GM12801 (cell line): ENCODE data around the gene XYLT2.

Source experiments
- TF ChIP-seq, protein P1 (sequence below): IDR thresholded peaks from one replicate; pipeline ENCODE4 v1.5.1; 2011; ENCODE audit warnings: control low read depth; ENCODE audit not compliant: insufficient read length; ENCODE audit errors: extremely low read depth

The XYLT2 gene

GRCh38 chr17:50345432-50346312 lies at the start of gene XYLT2:
Gene XYLT2 (plus strand): TSS chr17:50346126. CDS start chr17:50346141, 15 bp downstream.
- TF ChIP-seq, protein P1, sequence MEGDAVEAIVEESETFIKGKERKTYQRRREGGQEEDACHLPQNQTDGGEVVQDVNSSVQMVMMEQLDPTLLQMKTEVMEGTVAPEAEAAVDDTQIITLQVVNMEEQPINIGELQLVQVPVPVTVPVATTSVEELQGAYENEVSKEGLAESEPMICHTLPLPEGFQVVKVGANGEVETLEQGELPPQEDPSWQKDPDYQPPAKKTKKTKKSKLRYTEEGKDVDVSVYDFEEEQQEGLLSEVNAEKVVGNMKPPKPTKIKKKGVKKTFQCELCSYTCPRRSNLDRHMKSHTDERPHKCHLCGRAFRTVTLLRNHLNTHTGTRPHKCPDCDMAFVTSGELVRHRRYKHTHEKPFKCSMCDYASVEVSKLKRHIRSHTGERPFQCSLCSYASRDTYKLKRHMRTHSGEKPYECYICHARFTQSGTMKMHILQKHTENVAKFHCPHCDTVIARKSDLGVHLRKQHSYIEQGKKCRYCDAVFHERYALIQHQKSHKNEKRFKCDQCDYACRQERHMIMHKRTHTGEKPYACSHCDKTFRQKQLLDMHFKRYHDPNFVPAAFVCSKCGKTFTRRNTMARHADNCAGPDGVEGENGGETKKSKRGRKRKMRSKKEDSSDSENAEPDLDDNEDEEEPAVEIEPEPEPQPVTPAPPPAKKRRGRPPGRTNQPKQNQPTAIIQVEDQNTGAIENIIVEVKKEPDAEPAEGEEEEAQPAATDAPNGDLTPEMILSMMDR: no peak

DNA sequence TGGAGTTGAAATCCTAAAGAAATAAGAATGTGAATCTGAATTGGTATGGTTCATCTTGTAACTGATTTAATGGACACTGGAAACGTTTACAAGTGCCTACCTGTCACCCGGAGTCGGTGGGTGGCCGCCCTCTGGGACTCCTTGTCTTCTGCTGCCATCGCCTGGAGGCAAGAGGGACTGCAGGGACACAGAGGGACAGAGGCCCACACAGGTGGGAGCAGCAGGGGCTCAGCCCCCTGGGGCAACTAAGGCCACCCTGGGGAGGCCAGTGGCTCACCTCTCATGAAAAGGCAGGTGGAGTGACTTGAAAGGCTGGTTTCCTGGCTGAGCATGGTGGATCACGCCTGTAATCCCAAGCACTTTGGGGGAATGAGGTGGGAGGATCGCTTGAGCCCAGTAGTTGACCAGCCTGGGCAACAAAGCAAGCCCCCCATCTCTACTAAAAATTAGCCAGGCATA lies 48.5 kb upstream of the XYLT2 start:
- TF ChIP-seq, protein P1: no peak

GRCh38 chr17:50298018-50298417 lies 47.9 kb upstream of the XYLT2 start:
- TF ChIP-seq, protein P1: no peak

GRCh38 chr17:50299776-50300175 lies 46.1 kb upstream of the XYLT2 start:
- TF ChIP-seq, protein P1: no peak

DNA sequence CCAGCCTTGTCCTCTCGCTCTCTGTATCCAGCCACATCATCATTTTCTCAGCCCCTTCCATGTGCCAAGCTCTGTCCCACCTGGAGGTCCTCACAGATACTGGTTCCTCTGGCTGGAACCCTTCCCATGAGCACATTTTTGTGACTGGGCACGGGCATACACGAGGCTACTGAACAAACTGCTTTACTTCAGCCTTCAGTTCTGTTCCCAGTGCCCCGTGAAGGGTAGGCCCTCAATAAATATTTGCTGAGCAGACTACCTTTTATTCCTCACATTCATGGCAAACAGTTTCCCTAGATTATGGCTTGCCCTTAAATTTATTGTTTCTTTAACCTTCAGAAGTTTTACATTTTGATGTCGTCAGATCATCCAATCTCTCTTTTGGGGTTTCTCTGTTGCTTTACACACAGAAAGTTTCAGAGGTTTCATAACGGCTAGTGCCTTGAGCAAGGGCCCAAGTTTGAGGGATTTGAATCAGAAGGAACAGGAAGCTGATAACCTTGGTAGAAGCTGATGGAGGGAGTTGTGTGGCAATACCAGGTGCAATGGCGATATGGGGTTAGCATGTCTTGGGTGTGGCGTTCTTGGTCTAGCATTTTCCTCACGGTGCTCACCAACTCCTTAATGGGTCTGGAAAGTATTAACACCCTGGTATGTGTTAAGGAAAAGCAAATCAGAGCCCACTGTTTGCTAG lies 43.9 kb upstream of the XYLT2 start:
- TF ChIP-seq, protein P1: no peak

GRCh38 chr17:50303051-50303450 lies 42.9 kb upstream of the XYLT2 start:
- TF ChIP-seq, protein P1: no peak

DNA sequence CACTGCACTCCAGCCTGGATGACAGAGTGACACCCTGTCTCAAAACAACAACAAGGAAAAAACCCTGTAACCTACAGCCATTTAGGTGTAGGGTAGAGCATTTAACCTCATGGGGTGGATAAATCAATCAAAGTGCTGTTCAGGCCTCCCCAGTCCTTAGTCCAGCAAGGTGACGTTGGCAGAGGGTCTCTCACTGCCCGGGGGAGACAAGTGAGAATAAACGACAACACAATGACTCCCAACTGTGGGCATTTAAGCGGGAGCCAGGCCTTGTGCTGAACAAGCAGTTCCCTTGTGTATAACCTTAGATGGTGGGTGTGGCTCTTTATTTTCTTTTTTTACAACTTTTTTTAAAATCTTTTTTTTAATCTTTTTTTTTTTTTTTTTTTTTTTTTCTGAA lies 42.3 kb upstream of the XYLT2 start:
- TF ChIP-seq, protein P1: no peak
